Measurements from ENCODE around the gene EBI3. TPM values are rescaled to one million over a fixed set of nuclear protein-coding genes. Genes with fewer than 3 reads are reported as not detected.
"Not testable (repeated sequence)": the region's sequence is repeated elsewhere in the genome, so short reads cannot be mapped to it uniquely, and the experiment has no call there.

Gene EBI3
- polyA plus RNA-seq, 1 of the 3 experiments (the other 2 are of a cell fraction) = 3.7 TPM

DNA sequence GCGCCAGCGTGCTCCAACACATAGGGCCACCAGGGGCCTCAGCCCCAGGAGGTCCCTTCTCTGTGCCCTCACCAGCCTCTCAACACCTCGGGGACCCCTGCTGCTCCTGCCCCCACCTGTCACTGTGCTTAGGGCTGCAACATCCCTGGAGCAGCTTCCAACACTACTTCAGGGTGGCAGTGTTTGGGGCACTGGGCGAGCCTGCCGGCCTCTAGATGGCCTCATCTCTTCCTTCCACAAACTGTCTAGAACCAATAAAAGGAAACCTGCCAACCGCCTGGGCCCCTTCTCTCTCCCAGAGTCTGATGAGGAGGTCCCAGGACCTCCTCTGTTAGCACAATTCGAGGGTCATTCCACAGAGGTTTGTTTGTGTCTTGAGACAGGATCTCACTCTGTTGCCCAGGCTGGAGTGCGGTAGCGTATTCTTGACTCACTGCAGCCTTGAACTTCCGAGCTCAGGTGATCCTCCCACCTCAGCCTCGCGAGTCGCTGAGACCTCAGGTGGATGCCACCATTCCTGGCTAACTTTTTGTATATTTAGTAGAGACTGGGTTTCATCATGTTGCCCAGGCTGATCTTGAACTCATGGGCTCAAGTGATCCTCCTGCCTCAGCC lies 39.6 kb downstream of the EBI3 start:
- no peak for DNase-seq

DNA sequence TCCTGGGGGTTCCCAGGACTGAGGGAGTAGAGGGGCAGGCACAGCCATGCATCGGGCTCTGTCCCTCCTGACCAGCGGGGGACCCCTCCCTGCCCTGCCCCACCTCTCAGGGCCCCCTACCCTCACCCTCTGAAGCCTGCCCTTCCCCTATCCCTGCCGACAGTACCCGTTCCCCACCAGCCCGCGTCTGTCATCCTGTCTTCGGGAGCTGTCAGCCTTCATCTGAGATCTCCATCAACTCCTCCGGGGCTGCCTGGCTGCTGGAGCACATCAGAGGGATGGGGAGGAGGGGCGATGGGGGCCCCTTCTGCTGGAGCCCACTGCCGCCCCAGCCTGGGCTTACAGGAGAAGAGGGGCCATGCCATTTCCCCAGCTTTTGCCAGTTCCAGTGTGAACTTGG lies 43.6 kb downstream of the EBI3 start:
- Histone ChIP-seq H3K4me2 (no peak overlapping the region), H3K4me3 (ENCODE audit: low read depth in 2 of 2, low read length in 1 of 2) (no peak overlapping the region), H3K9ac (no peak overlapping the region), H3K27ac (ENCODE audit: low read depth in 2 of 2, low read length in 1 of 2) (no peak overlapping the region), H3K9me2 (no peaks in the 10 kb centered on the region), H3K36me3 (replicated peaks in 1 of 2; ENCODE audit: control insufficient read depth in 1 of 2, insufficient read depth in 2 of 2, low read length in 1 of 2) (peaks cover 0 to 4% of the 10 kb centered on the region in 2 experiments), H2AFZ (ENCODE audit: low read depth) (no peak overlapping the region), H3K4me1 (ENCODE audit: control insufficient read depth in 1 of 2, insufficient read depth in 2 of 2, low read depth in 1 of 2, low read length in 1 of 2) (peaks cover 0 to 15% of the 10 kb centered on the region in 2 experiments; a peak in 1 of 4 replicates), H3K79me2 (ENCODE audit: insufficient read depth) (no peaks in the 10 kb centered on the region), H3K9me3 (no peaks in the 10 kb centered on the region), H3F3A (replicated peaks; ENCODE audit: insufficient read depth) (no peaks in the 10 kb centered on the region), H3K27me3 (ENCODE audit: insufficient read depth) (no peaks in the 10 kb centered on the region), H4K20me1 (ENCODE audit: insufficient read depth) (no peaks in the 10 kb centered on the region)
- peak; percentile 58 for DNase-seq
- 52% methylated on average over 9 of the region's 10 CpGs for WGBS (ENCODE audit: low lambda C conversion rate)
- ChIA-PET CTCF (interaction anchor here (0.5 to 5.6 kb wide), 4 partner anchors 20 to 252 kb away, joined by 3 to 36 read pairs (median 4); no protein-coding TSS in a partner anchor), POLR2A (interaction anchor here (1.2 kb wide), 1 partner anchor 70 kb away, joined by 4 read pairs; no protein-coding TSS in a partner anchor)
- TF ChIP-seq, protein P1, sequence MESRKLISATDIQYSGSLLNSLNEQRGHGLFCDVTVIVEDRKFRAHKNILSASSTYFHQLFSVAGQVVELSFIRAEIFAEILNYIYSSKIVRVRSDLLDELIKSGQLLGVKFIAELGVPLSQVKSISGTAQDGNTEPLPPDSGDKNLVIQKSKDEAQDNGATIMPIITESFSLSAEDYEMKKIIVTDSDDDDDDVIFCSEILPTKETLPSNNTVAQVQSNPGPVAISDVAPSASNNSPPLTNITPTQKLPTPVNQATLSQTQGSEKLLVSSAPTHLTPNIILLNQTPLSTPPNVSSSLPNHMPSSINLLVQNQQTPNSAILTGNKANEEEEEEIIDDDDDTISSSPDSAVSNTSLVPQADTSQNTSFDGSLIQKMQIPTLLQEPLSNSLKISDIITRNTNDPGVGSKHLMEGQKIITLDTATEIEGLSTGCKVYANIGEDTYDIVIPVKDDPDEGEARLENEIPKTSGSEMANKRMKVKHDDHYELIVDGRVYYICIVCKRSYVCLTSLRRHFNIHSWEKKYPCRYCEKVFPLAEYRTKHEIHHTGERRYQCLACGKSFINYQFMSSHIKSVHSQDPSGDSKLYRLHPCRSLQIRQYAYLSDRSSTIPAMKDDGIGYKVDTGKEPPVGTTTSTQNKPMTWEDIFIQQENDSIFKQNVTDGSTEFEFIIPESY (IDR thresholded peaks at IDR 0.05; ENCODE audit: borderline replicate concordance, low read depth) = no peak
- TF ChIP-seq SMC3 (IDR thresholded peaks at IDR 0.05; ENCODE audit: low read depth, low read length) (no peak), FOSL2 (IDR thresholded peaks at IDR 0.05; ENCODE audit: borderline replicate concordance, low read depth) (no peak), GATA2 (CRISPR knock-in tag; IDR thresholded peaks at IDR 0.05) (peak; percentile 39; the same call in 1 of the 2 replicates)
- TF ChIP-seq, protein P2, sequence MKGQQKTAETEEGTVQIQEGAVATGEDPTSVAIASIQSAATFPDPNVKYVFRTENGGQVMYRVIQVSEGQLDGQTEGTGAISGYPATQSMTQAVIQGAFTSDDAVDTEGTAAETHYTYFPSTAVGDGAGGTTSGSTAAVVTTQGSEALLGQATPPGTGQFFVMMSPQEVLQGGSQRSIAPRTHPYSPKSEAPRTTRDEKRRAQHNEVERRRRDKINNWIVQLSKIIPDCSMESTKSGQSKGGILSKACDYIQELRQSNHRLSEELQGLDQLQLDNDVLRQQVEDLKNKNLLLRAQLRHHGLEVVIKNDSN (IDR thresholded peaks at IDR 0.05; ENCODE audit: borderline replicate concordance, low read depth) = no peak

More for the DNA sequence above, 39.6 kb downstream of the EBI3 start:
- peaks cover 0 to 4% of the 10 kb centered on the region in 2 experiments for H3K36me3 ChIP-seq (replicated peaks in 1 of 2; ENCODE audit: control insufficient read depth in 1 of 2, insufficient read depth in 2 of 2, low read length in 1 of 2)
- H3K9me2 ChIP-seq = no peaks in the 10 kb centered on the region
- H3K4me3 ChIP-seq (ENCODE audit: low read depth in 2 of 2, low read length in 1 of 2) = no peak overlapping the region
- no peak overlapping the region for H2AFZ ChIP-seq (ENCODE audit: low read depth)
- H3K4me1 ChIP-seq (ENCODE audit: control insufficient read depth in 1 of 2, insufficient read depth in 2 of 2, low read depth in 1 of 2, low read length in 1 of 2) = peaks cover 0 to 7% of the 10 kb centered on the region in 2 experiments; a peak in 1 of 4 replicates
- H3K27ac ChIP-seq (ENCODE audit: low read depth in 2 of 2, low read length in 1 of 2) = no peak overlapping the region
- H4K20me1 ChIP-seq (ENCODE audit: insufficient read depth) = 0 out of 2 replicates have a peak, but pooled peaks cover 4% of the 10 kb centered on the region
- no peaks in the 10 kb centered on the region for H3K9me3 ChIP-seq
- peak; percentile 30 for TF ChIP-seq RAD21 (IDR thresholded peaks at IDR 0.05; ENCODE audit: low read length)
- TF ChIP-seq, protein P2 (IDR thresholded peaks at IDR 0.05; ENCODE audit: borderline replicate concordance, low read depth) = no peak
- ChIA-PET CTCF (interaction anchor here (0.6 to 4.5 kb wide), 15 partner anchors 10 to 132 kb away, joined by 3 to 130 read pairs (median 11); partner anchors contain the start of genes FSD1, MPND, SH3GL1 and SHD), POLR2A (interaction anchor here (1.7 to 3.0 kb wide), 2 partner anchors 9 to 74 kb away, joined by 7 to 20 read pairs; partner anchors contain the start of gene MPND)
- H3K9ac ChIP-seq = no peak overlapping the region
- no peaks in the 10 kb centered on the region for H3K27me3 ChIP-seq (ENCODE audit: insufficient read depth)
- H3K79me2 ChIP-seq (ENCODE audit: insufficient read depth) = no peaks in the 10 kb centered on the region
- peaks cover 4% of the 10 kb centered on the region for H3F3A ChIP-seq (replicated peaks; ENCODE audit: insufficient read depth)
- no peak overlapping the region for H3K4me2 ChIP-seq
- WGBS (ENCODE audit: low lambda C conversion rate) = 93% methylated on average over 10 of the region's 13 CpGs

DNA sequence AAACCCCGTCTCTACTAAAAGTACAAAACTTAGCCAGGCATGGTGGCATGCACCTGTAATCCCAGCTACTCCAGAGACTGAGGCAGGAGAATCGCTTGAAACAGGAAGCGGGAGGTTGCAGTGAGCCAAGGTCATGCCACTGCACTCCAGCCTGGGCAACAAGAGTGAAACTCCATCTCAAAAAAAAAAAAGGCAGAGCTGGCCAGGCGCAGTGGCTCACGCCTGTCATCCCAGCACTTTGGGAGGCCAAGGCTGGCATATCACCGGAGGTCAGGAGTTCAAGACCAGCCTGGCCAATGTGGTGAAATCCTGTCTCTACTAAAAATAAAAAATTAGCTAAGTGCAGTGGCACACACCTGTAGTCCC lies 45.0 kb downstream of the EBI3 start:
- H3K4me2 ChIP-seq; H3K9ac ChIP-seq; H3K9me2 ChIP-seq; H3K4me3 ChIP-seq (ENCODE audit: low read depth in 2 of 2, low read length in 1 of 2); H3K9me3 ChIP-seq; H3F3A ChIP-seq (replicated peaks; ENCODE audit: insufficient read depth); POLR2A ChIA-PET; H4K20me1 ChIP-seq (ENCODE audit: insufficient read depth); H3K27ac ChIP-seq (ENCODE audit: low read depth in 2 of 2, low read length in 1 of 2); H3K79me2 ChIP-seq (ENCODE audit: insufficient read depth); H3K36me3 ChIP-seq (replicated peaks in 1 of 2; ENCODE audit: control insufficient read depth in 1 of 2, insufficient read depth in 2 of 2, low read length in 1 of 2); H3K27me3 ChIP-seq (ENCODE audit: insufficient read depth); DNase-seq; H2AFZ ChIP-seq (ENCODE audit: low read depth): not testable (repeated sequence)
- WGBS (ENCODE audit: low lambda C conversion rate) = 93% methylated on average over 6 of the region's 6 CpGs
- H3K4me1 ChIP-seq (ENCODE audit: control insufficient read depth in 1 of 2, insufficient read depth in 2 of 2, low read depth in 1 of 2, low read length in 1 of 2) = peaks cover 0 to 19% of the 10 kb centered on the region in 2 experiments; a peak in 1 of 4 replicates
- CTCF ChIA-PET = interaction anchor here (0.9 to 5.6 kb wide), 2 partner anchors 19 to 79 kb away, joined by 3 to 36 read pairs; no protein-coding TSS in a partner anchor

All from SK-N-SH (cell line).